Tibial artery (tissue), 4 donors: Measurements from ENCODE around the gene KDM5B.

Experiments used
- DNase-seq, 2 donors: peaks; one replicate each; pipeline ENCODE4 v3.0.0-alpha.2; 2019
- H3K27ac ChIP-seq, 2 donors: fragments of 200-600 bp; sonication (generic) in 1 of 2; 1 replicate in 1 of 2; 2 replicates in 1 of 2; pipeline ENCODE4 v1.5.1; 2018 to 2019; ENCODE audit warnings: mild to moderate bottlenecking in 1 of 2
- H3K27me3 ChIP-seq, 2 donors: fragments of 200-600 bp; sonication (generic) in 1 of 2; one replicate each; pipeline versions ENCODE4 v1.5.1 to v1.6.0; 2016 to 2019
- H3K36me3 ChIP-seq, 3 donors: fragments of 200-600 bp; sonication (generic) in 2 of 3; one replicate each; pipeline ENCODE4 v1.5.1; 2016 to 2019; ENCODE audit warnings: mild to moderate bottlenecking in 2 of 3
- H3K4me1 ChIP-seq, 4 donors: fragments of 200-600 bp; sonication (generic) in 2 of 4; 1 replicate in 3 of 4; 2 replicates in 1 of 4; pipeline ENCODE4 v1.5.1; 2016 to 2019
- H3K4me3 ChIP-seq, 2 donors: fragments of 200-600 bp; sonication (generic) in 1 of 2; 1 replicate in 1 of 2; 2 replicates in 1 of 2; pipeline ENCODE4 v1.5.1; 2018 to 2019; ENCODE audit warnings: mild to moderate bottlenecking in 2 of 2
- H3K9me3 ChIP-seq, 3 donors: fragments of 200-600 bp; sonication (generic) in 1 of 3; one replicate each; pipeline ENCODE4 v1.5.1; 2016 to 2019
- CTCF ChIP-seq, 2 experiments: fragments of 200-600 bp in 1 of 2; fragments of 450-650 bp in 1 of 2; IDR thresholded peaks; one replicate each; pipeline ENCODE4 v1.5.1; 2017 to 2019; ENCODE audit warnings: antibody characterized with exemption in 2 of 2, mild to moderate bottlenecking in 1 of 2, moderate library complexity in 1 of 2
- intact Hi-C: fragments of 100-400 bp; cut with DNase I; formaldehyde crosslinking; loops from one replicate; pipeline ENCODE4 v1.15.0; 2023; ENCODE audit warnings: low total_unique reads

KDM5B gene

GRCh38 chr1:202807926-202808757 is at the start of gene KDM5B:
Gene KDM5B, minus strand, starts transcription at chr1:202808421. Its CDS starts 116 bp downstream, at chr1:202808305.
- no peaks in the 10 kb centered on the region for H3K27me3 ChIP-seq
- DNase-seq: peak; percentile 36 to 78
- H3K9me3 ChIP-seq: no peaks in the 10 kb centered on the region
- no peaks in the 10 kb centered on the region for H3K36me3 ChIP-seq
- H3K4me3 ChIP-seq: peak within 1 kb of the TSS; percentile 91 to 99
- peak within 1 kb of the TSS; percentile 78 to 82 for H3K27ac ChIP-seq
- peaks cover 0 to 37% (median 24%) of the 10 kb centered on the region in 4 donors for H3K4me1 ChIP-seq
- TF ChIP-seq CTCF (IDR thresholded peaks at IDR 0.05): no peak
- intact Hi-C loops: no loop called here

- no peak for TF ChIP-seq CTCF (IDR thresholded peaks at IDR 0.05)
These were observed 49.0 kb upstream of the KDM5B start for GRCh38 chr1:202857136-202857610.

GRCh38 chr1:202856014-202856413 is 47.8 kb upstream of the KDM5B start:
- intact Hi-C loops: no loop called here
- H3K27ac ChIP-seq: no peak overlapping the region
- no peaks in the 10 kb centered on the region for H3K27me3 ChIP-seq
- H3K4me1 ChIP-seq: peaks cover 0 to 6% (median 4%) of the 10 kb centered on the region in 4 donors
- no peak for DNase-seq
- H3K4me3 ChIP-seq: no peak overlapping the region
- TF ChIP-seq CTCF (IDR thresholded peaks at IDR 0.05): no peak
- no peaks in the 10 kb centered on the region for H3K9me3 ChIP-seq
- no peaks in the 10 kb centered on the region for H3K36me3 ChIP-seq

More at GRCh38 chr1:202857136-202857610, 49.0 kb upstream of the KDM5B start:
- peaks cover 0 to 11% (median 6%) of the 10 kb centered on the region in 4 donors for H3K4me1 ChIP-seq
- no peak overlapping the region for H3K4me3 ChIP-seq
- no peak overlapping the region for H3K27ac ChIP-seq
- no peaks in the 10 kb centered on the region for H3K9me3 ChIP-seq
- H3K27me3 ChIP-seq: no peaks in the 10 kb centered on the region
- intact Hi-C loops: no loop called here
- no peaks in the 10 kb centered on the region for H3K36me3 ChIP-seq
- DNase-seq: no peak

- no peaks in the 10 kb centered on the region for H3K9me3 ChIP-seq
- no peak overlapping the region for H3K27ac ChIP-seq
- no peaks in the 10 kb centered on the region for H3K36me3 ChIP-seq
- H3K4me1 ChIP-seq: no peaks in the 10 kb centered on the region
- intact Hi-C loops: no loop called here
- DNase-seq: no peak
- no peak overlapping the region for H3K4me3 ChIP-seq
- H3K27me3 ChIP-seq: no peaks in the 10 kb centered on the region
- TF ChIP-seq CTCF (IDR thresholded peaks at IDR 0.05): no peak
These were observed 46.6 kb upstream of the KDM5B start for GRCh38 chr1:202854787-202855186.

- no peak for DNase-seq
- Histone ChIP-seq H3K9me3 (no peaks in the 10 kb centered on the region), H3K27me3 (no peaks in the 10 kb centered on the region), H3K36me3 (no peaks in the 10 kb centered on the region), H3K27ac (no peak overlapping the region), H3K4me1 (no peaks in the 10 kb centered on the region), H3K4me3 (no peak overlapping the region)
- TF ChIP-seq CTCF (IDR thresholded peaks at IDR 0.05): no peak
- intact Hi-C loops: no loop called here
These were observed 44.1 kb upstream of the KDM5B start for GRCh38 chr1:202852163-202852904.
